Measurements from ENCODE around the gene CCDC85A. TPM values are rescaled to one million over a fixed set of nuclear protein-coding genes. Genes with fewer than 3 reads are reported as not detected.
A peak's percentile ranks its signal among the peaks of the same experiment; 100 is the strongest.

Gene CCDC85A
- total RNA-seq, 1 donor from 2014 or later = 0.15 TPM

- DNase-seq (ENCODE audit: low read depth) = no peak
Measured at GRCh38 chr2:56239030-56239429, 55.2 kb downstream of the CCDC85A start.

DNA sequence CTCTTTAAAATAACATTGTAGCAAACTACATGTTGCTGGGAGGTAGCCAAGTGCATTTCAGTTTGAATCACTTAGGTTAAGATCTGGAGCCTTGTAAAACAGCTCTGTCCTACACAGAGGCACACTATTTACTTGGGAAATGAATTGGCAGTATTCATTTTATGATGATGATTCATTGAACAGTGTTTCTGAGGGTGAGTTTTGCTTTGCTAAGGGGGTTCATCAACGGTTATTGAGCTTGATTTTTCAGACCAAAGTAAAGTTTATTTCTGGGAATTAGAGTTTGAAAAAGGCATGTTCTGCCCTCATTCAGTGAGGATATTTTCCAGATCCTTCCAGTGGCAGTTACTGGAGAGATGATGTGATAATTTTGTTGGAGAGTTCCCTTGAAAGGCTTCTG is 55.6 kb downstream of the CCDC85A start:
- no peak for DNase-seq (ENCODE audit: low read depth)

DNA sequence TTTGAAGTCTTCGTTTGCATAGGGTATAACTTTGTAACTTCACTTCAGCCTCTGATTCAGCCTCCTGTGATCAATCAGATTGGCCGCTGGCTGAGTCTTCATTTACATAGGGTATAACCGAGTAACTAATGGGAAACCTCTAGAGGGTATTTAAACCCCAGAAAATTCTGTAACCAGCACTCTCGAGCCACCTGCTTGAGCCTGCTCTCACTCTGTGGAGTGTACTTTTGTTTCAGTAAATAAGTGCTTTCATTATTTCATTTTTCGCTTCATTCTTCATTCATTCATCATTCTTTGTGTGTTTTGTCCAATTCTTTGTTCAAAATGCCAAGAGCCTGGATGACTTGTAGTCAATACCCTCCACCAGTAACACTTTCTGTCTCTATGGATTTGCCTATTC is 56.4 kb downstream of the CCDC85A start:
- DNase-seq (ENCODE audit: low read depth) = no peak

GRCh38 chr2:56244506-56244905 is 60.7 kb downstream of the CCDC85A start:
- DNase-seq (ENCODE audit: low read depth) = no peak

DNA sequence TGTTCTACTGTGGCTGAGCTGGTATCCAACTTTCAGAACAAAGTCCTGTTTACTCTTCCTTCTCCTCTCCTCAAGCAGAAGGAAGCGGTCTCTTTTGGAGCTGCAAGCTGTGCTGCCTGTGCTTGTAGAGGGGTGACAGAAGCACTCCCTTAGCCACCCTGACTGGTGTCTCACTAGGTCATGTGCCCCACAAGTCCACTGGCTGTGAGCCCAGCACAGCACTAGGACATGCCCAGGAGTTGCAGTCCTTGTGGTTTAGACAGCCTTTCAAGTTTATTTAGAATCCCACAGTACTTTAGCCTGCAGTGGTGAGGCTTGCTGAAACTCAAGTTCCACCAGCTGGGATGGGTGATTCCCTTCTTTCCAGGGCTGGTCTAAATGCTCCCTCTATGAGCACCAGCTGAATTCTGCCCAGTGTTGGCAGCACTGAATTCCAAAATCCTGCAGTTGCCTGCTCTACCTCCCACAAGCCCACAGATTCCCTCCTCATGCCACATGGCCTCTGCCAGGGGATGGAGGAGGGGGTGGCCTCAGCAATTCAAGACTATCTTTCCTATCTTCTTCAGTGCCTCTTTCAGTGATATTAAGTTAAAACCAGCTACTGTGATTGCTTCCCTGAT is 61.2 kb downstream of the CCDC85A start:
- peak; percentile 3 for DNase-seq (ENCODE audit: low read depth)

DNA sequence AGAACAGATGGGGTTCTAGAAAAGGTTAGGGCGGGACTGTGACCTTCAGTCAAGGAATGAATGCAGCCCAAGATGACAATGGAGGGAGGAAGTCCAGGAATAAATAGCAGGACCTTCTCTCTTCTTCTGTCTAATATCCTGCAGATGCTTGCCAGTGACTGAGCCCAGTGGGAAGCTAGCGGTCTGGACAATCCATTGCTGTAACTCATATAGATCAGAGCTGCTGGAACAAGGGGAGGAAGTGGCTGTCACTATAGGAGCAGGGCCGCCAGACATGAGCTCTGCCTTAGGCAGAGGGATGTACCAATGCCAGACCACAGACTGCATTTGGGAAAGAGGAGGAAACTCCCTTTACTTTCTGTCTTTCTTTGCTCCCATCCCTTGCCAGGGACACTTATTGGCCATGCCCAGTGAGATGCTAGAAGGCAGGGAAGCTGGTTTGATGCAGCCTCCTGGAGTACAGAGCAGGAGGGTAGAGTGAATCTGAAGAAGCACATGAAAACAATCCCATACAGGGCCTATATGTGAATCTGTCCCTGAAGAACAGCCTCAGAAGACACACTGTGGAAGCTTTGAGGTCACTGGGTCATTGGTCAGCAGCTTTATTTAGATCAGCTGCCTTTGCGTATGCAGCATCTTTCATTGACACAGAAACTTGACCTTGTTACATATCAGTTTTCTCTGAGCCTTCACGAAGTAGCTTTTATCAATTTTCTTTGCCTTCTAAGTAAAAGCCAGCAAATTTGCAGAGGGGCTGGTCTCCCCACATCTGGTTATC is 65.4 kb downstream of the CCDC85A start:
- DNase-seq (ENCODE audit: low read depth) = no peak

DNA sequence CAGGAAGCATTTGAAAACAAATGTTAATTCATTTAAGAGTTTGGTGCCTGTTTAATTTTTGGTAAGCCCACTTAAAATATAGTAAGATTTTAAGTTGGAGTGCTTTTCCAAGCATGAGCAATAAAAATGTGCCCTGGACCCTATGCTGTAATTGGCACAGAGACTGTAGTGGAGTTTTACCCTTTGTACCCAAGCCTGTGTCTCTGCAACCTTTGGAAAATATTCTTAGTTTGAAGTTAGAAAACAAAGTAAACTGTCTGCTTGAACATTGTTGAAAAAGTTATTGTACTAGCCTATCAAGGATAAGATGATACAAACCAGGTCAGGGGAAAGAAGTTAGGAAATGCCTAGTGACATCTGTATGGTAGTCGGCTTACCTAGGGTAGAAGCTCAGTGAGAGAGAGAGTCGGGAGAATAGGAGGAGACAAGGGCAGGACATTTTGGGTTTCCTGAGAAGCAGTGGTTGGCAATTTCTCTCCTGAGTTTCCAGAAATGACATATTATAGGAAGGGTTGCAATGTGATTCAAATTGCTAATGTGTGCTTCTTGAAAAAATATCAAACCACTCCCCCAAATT is 66.5 kb downstream of the CCDC85A start:
- no peak for DNase-seq (ENCODE audit: low read depth)

DNA sequence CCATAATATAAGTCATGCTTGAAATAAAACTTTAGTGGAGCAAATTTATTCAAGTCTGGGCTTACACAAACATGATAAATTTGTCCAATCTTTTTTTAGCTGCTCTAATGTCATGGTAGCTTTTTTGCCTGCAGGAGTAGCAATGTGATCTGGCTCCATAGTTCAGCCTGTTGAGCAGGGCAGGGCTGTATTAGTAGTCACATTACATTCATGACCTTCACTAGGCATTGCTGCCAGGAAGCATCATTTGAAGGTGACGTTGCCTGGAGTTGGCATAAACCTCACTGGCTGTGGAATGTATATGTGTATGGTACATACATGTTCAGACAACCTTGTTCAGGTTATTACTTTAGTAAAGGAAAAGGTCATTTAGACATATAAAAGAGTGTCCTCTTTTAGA is 76.6 kb downstream of the CCDC85A start:
- DNase-seq (ENCODE audit: low read depth) = no peak

GRCh38 chr2:56262241-56262640 is 78.5 kb downstream of the CCDC85A start:
- no peak for DNase-seq (ENCODE audit: low read depth)

- DNase-seq (ENCODE audit: low read depth) = no peak
Measured at GRCh38 chr2:56263876-56264275, 80.1 kb downstream of the CCDC85A start.

DNA sequence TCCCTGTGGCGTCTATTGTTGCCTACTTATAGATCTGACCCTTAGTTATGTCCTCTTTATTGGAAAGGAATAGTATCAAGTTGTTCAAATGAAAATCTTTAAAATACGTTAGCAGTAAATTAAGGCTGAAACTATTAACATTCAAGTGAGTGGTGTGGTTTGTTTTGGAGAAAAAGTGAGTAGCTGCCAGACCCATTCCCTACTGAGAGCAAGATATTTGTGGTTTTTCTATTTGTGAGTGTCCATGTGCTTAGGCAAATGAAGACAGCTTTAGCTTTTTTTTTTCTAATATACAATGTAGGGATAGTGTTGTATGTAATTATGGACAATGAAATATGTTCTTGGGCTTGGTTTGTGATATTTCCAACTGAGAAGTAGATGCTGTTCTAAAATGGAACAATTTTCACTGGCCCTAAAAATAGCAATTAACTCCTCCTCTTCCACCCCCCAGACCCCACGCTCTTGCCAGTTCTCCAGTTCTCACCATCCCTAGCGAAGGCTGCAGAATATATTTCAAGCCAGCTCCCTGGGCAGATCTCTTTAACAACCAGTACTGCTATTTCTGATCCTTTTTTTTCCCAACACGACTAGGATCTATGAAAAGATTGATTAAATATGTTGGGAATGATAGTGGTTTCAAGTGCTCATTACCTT is 83.1 kb downstream of the CCDC85A start:
- DNase-seq (ENCODE audit: low read depth) = no peak

DNA sequence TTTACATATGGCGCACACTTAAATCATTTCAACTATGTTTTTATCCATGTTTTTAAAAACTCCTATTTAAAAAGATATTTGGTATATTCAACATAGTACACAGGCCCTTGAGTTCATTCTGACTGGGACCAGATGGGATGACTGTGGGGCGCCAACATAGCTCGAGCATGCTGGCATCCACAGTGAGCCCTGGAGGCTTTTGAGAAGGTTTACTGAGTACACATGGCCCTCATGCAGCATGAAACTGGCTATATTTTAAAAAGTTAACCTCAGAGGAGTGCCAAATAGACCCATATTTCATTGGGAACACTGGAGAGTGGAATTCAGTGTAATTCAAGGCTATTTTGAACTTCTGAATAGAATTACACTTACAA is 83.6 kb downstream of the CCDC85A start:
- DNase-seq (ENCODE audit: low read depth) = no peak

GRCh38 chr2:56268856-56269255 is 85.1 kb downstream of the CCDC85A start:
- DNase-seq (ENCODE audit: low read depth) = no peak

DNA sequence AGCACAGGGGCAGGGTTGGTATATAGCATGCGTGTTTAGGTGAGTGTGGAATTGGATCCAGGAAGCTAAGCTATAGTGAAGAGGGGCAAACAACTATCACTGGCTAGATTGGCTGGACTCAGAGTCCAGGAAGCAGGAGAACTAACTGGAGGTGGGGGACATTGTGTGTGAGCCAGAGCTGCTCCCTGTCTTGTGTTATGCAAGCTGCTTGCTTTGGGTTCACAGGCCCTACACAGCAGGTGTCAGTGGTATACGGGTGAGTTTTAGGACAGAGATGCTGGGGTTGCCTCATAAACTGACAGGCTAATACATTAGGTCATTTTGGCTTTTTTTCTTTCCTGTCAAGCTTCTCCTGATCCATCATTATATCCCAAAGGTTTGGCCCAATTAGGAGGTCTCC is 87.5 kb downstream of the CCDC85A start:
- no peak for DNase-seq (ENCODE audit: low read depth)

DNA sequence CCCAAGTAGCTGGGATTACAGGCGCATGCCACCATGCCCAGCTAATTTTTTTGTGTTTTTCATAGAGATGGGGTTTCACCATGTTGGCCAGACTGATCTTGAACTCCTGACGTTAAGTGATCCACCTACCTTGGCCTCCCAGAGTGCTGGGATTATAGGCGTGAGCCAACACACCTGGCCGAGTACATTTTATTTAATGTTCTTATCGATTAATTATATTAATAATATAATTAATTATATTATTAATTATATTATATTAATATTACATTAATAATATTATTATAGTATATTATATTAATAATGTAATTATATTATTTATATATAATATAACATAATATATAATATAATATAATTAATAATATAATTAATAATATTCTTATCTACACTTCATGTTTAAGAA is 101.4 kb downstream of the CCDC85A start:
- DNase-seq (ENCODE audit: low read depth) = no peak

GRCh38 chr2:56286936-56287335 is 103.1 kb downstream of the CCDC85A start:
- DNase-seq (ENCODE audit: low read depth) = no peak

DNA sequence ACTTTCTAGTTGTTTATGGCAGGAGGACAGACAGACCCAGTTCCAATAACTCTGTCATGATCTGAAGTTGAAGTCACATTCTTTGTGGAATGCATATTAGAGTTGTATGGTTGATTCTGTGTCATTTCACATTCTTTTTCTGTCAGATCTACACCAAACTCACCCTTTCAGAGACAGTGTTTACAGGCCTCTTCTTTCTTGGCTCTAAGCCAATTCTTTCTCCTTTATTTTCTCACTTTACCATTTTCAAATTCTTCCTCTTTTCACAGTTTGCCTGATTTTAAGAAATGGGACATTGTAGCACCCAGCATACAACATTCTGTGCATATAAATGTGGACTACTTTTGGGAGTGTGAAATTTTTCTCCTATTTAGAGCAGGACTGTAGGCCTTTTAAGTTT is 103.7 kb downstream of the CCDC85A start:
- no peak for DNase-seq (ENCODE audit: low read depth)

GRCh38 chr2:56287974-56288373 is 104.2 kb downstream of the CCDC85A start:
- peak; percentile 5 for DNase-seq (ENCODE audit: low read depth)

DNA sequence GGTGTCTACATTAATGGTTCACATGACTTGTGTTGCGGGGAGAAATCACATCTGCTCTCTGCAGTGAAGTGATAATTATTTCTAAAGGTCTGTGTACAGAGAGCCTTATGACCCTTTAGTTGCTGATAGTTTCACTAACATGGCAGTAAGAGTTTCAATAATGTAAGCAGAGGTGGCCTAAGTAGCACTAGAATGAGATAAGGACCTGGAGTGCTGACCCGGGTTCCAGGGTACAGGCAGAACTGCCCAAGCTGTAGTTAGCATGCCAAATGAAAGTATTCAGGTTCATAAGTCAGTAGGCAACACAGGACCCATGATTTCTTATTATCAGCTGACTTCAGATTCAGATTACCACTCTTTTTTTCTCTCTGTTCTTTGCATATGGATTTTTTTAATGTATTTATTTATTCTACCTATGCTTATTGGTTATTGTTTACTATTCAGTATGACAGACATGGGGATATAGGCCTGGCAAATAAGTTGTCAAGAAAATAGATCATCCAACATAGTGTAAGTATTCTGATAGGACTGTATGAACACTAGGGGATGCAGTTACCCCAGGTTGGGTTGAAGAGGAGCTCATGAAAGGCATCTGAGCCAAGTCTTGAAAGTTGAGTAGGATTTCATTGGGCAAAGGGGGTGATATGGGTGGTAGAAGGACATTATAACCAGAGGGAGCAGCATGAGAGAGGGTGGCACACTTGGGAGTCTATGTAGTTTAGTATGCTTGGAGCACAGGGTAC is 105.2 kb downstream of the CCDC85A start:
- DNase-seq (ENCODE audit: low read depth) = peak; percentile 16

- no peak for DNase-seq (ENCODE audit: low read depth)
Measured at GRCh38 chr2:56291711-56292110, 107.9 kb downstream of the CCDC85A start.

DNA sequence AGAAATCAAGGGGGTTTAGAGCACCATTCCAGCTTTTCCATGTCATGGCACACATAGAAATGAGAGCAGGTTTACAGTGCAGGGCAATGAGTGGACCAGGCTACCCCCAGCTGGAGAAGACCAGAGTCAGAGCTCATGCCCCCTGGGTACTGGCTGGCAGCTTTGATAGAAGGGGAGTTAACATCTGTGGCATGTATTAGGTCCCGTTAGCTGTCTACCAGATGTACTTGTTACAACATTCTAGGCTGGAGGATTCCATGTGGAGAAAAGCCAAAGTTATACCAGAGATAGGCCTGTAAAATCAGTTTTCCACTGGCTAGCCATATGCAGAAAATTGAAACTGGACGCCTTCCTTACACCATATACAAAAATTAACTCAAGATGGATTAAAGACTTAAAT is 109.2 kb downstream of the CCDC85A start:
- DNase-seq (ENCODE audit: low read depth) = no peak

DNA sequence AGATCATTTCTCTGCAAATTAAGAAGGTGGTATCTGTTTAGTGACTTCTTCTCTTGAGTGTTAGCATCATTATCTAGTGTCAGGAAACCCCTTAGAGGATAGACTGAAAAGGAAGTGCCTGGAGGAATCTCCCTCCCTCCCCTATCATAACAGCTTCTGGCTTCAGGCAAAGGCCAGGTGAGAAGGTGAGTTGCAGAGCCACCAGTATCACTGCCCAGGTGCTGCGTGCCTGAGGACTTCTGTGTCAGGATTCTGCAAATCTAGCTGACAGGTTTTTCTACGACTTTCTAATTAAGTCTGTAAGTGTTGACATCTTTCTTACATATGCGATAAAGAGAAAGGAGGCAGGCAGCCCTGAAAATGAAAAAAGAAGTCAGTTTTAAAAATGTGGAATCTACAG is 111.9 kb downstream of the CCDC85A start:
- DNase-seq (ENCODE audit: low read depth) = no peak

Data from renal cortical epithelial cell (primary cell).